ENCODE measurements around the gene HSPA12A.

Gene HSPA12A

GRCh38 chr10:116743266-116744064 lies 1.1 kb upstream of the HSPA12A start:
- no peak for DNase-seq (ENCODE audit: low spot score)

DNA sequence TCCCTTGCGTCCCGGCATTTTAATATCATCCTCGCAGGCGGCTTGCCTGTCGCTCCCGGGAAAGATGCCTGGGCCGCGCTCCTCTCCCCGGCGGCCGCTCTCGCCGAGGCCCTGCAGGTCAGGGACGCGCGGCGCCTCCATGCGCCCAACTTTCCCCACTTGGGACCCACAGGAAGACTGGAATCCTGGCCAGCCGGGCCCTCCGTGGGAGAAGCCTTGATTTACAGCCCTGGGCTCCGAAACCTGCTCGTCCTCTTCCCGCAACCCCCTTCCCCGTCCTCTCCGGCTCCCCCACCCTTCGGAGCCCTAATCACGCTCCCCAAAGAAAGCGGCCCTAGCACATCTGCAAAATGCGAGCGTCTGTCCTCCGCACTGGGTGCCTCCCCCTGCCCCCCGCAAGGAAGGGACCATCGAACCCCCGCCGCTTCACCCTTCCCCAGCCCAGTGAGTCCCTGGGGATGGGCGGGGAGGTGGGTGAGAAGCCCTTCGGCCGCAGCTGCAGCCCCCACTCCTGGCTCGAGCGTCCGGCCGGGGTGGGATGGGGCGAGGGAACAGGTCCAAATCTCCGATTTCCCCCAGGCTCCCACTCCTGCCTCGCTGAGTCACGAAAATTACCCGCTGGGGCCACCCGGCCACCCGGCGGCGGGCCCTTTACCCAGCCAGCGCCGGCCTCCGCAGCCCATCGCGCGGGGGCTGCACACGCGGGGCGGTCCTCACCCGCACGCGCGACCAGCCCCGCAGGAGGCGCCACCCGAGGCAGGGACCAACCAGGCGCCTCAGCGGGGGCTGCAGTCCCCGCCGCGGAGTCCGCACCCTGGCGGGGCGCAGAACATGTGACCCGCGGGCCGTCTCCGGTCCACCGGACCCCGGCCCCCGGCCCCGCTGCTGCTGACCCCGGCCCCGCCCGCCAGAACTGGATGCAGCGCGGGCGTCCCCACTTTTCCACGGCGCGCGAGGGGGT lies 695 bp downstream of the HSPA12A start:
- no peak for DNase-seq (ENCODE audit: low spot score)

GRCh38 chr10:116740971-116741370 lies 1.4 kb downstream of the HSPA12A start:
- DNase-seq (ENCODE audit: low spot score): no peak

DNA sequence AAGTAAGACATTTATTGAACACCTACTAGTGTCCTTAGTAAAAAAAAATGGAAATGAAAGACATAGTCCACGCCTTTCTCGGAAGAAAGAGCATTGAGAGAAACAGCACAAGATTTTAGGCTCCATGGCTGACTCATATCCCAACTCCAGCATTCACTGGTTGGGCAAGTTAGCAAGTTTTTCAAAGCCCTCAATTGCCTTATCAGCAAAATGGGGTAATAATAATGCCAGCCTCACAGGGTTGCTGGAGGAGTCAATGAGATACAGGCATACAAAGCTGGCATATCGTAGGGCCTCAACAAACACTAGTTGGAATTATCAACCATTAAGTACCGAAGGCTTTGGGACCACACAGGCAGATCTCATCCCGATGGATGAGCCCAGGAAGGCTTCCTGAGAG lies 4.0 kb downstream of the HSPA12A start:
- DNase-seq (ENCODE audit: low spot score): no peak

- DNase-seq (ENCODE audit: low spot score): no peak
Measured at GRCh38 chr10:116737627-116738327, 4.6 kb downstream of the HSPA12A start.

- no peak for DNase-seq (ENCODE audit: low spot score)
Measured at GRCh38 chr10:116733566-116733965, 8.8 kb downstream of the HSPA12A start.

- no peak for DNase-seq (ENCODE audit: low spot score)
Measured at GRCh38 chr10:116732573-116732972, 9.8 kb downstream of the HSPA12A start.

GRCh38 chr10:116730464-116731260 lies 11.7 kb downstream of the HSPA12A start:
- DNase-seq (ENCODE audit: low spot score): no peak

DNA sequence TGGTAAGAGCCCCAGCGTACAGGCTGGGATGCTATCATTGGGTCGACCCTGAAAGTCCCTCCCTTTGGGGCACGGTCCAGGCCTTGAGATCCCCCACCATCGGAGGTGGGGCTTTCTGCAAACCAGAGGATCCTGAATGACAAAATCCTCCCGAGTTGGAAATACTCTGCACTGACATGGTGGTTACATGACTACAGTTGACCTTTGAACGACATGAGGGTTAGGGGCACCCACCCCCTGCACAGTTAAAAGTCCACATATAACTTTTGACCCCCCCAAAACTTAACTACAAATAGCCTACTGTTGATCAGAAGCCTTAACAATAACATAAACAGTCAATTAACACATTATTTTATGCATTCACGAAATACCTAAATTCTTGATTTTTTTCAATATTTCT lies 13.1 kb downstream of the HSPA12A start:
- no peak for DNase-seq (ENCODE audit: low spot score)

DNA sequence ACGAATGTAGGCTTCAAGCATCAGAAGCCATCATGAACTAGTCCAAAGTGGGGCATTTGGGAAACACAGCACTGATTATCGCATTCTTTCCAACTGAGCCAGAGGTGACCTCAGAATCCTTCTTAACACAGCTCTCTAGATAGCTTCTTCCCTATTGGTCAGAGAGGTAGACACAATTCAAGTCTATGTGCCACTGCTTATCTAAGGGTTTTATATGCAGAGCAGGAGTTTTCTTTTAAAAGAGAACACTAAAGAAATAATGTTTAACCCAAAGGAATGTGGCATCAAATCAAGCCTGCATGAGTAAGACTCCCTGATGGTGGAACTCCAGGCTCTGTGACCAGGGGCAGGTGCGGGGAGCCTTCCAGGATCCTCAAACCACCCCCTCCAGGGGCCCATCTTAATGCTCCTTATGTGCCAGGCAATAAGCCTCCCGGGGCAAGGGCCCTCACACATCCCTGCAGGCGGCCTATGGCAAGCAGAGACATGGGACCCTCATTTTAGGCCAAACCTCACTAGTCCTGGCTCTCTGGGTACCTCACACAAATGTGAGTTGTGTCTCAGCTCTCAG lies 13.8 kb downstream of the HSPA12A start:
- no peak for DNase-seq (ENCODE audit: low spot score)

DNA sequence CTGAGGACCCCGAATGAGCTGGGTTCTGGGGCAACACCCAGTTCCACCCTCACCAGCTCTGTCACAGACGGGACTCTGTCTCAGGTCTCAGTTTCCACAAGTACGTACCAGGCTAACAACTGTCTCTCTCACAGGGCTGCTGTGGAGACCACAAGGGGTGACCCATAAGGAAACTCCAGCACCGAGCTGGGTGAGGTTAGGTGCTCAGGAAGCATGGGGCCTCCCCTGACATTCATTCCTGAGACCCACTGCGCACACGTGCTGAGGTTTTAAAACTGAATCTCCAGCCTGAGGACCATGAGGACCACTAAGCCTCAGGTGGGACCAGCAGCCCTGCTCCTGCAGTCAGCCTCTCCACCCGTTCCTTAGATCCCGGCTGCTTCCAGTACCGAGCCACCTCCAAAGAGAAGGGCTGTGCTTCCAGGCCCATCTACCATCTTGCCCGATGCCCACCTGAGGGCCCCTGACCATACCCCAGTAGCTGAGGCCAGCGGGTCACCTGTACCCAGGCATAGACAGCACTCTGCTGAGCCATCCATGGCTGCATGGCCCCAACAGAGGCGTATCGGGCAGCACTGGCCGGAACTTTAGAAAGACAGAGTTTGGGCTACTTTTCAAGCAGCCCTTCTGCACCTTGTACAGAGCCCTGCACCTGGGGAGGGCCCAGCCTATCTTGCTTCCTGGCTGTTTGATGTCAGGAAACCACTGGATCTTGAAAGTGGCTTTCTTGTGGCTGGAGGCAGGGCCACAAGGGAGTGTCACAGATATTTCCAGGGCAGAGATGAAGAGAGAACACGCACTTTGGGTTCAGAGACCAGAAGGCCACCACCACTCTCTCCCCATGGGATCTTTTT lies 18.7 kb downstream of the HSPA12A start:
- DNase-seq (ENCODE audit: low spot score): peak; percentile 62

GRCh38 chr10:116722736-116723427 lies 19.5 kb downstream of the HSPA12A start:
- no peak for DNase-seq (ENCODE audit: low spot score)

DNA sequence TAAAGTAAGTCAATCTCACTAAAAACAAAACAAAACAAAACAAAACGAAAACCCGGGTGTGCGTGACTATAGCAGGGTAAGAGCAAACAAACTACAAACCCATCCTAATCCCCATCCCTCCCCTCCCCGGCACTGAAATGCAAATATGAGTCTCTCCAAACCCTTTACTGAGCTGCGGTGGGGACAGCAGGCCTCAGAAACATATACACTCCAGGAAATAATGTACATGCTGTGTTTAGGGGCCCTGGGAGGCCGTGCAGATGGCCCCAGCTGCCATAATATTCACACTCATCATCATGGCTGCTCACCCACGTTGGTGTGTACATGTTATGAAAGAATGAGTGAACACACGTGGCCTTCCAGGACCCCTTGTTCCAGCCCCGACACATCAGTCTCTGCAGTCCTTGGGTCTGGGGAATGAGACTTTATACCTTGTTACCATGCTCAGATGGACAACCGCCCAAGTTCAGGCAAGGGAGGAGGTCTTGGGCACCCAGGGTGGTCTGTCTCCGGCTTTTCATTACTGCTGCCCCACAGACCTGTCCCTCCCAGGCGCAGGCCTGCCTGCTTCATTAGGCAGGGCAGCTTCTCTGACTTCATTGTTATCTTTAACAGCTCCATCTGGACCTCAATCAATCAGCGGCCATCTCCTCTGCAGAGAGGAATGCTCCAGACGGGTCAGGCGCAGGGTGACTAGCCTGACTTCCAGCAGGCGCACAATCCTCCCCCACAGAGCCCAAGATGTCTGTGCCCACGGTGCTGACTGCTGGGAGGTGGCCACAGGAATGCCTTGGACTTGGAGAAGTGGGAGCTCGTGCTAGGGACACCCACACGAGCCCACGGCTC lies 20.6 kb downstream of the HSPA12A start:
- no peak for DNase-seq (ENCODE audit: low spot score)

- no peak for DNase-seq (ENCODE audit: low spot score)
Measured at GRCh38 chr10:116720668-116721546, 21.5 kb downstream of the HSPA12A start.

GRCh38 chr10:116720241-116720643 lies 22.1 kb downstream of the HSPA12A start:
- DNase-seq (ENCODE audit: low spot score): no peak

DNA sequence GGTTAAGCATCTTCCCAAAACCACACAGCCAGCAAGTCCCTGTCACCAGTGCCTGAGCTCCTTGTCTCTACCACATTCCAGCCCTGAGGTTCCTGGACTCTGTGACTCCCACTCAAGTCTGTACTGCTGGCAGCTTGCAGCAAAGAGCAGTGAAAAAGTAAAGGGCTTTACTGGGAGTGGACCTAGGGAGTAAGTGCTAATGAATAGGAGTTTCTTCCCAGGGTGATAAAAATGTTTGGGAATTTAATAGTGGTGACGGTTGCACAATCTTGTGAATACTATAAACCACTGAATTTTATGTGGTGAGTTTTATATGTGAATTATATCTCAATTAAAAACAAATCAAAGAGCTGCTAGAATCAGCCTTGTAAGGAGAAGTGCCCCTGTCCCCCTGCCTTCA lies 22.6 kb downstream of the HSPA12A start:
- no peak for DNase-seq (ENCODE audit: low spot score)

DNA sequence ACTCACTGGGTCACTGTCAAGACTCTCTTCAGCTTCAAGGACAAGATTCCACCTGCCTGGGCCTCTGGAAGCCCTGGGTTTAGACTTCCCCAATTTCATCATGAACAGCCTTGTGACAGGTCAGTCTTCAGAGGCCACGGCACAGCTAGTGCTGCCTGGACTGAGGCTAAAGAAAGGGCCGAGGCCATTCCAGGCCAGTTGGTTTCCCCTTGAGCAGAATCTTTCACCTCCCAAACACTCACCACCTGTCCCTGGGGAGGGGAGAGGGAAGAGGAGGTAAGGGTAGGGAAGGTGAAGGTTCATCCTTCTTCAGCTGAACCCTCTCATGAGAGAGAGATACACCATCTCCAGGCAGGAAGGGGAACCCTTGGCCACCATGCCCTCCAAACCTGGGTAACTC lies 24.3 kb downstream of the HSPA12A start:
- no peak for DNase-seq (ENCODE audit: low spot score)

DNA sequence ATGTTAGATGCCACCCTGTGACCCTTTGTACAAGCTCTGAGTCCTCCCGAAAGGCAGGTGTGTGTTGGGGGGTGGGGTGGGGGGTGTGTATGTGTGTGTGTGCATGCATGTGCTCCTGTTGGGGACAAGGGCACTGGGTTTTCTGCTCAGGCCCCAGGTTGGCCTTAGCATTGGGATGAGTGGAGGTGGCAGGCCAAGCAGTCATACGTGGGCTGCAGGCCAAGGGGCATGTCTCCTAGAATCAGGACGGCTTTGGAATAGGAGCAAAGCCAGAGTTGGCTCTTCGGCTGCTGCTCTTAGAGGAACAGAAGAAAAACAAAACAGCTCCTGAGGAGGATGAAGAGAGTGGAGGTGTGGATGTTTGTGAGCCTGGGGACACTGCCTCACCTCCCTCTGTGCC lies 26.0 kb downstream of the HSPA12A start:
- DNase-seq (ENCODE audit: low spot score): no peak
